HepG2 (cell line): Measurements from ENCODE around the gene MYO19. TPM values are rescaled to one million over a fixed set of nuclear protein-coding genes. Genes with fewer than 3 reads are reported as not detected.

Source experiments
- AGO2 ChIP-seq: fragments of 200-400 bp; formaldehyde crosslinking; optimal IDR thresholded peaks from 2 replicates; pipeline ENCODE3; 2017; ENCODE audit warnings: mild to moderate bottlenecking, low read depth, low read length, moderate library complexity
- ASH2L ChIP-seq: fragments of 300-600, 200-600 bp; sonication (generic); IDR thresholded peaks from 2 replicates; pipeline ENCODE4 v1.7.0; 2017; ENCODE audit warnings: low read depth, mild to moderate bottlenecking, moderate library complexity, mixed read lengths, low read length; ENCODE audit not compliant: insufficient read length
- EHMT2 ChIP-seq: fragments of 200-600 bp; sonication (generic); IDR thresholded peaks from 2 replicates; pipeline ENCODE4 v1.7.0; 2017; ENCODE audit warnings: antibody characterized with exemption, low read depth, low read length, borderline replicate concordance
- EZH2 ChIP-seq: conservative IDR thresholded peaks from 2 replicates; pipeline ENCODE4 v1.6.1; 2012; ENCODE audit warnings: mild to moderate bottlenecking, low read depth, low read length, moderate library complexity
- JARID2 ChIP-seq: sonication (generic); formaldehyde crosslinking; IDR thresholded peaks from 2 replicates; pipeline ENCODE4 v1.8.1; 2023; ENCODE audit warnings: missing genetic modification reagents, inconsistent platforms; ENCODE audit not compliant: insufficient replicate concordance
- NAIF1 ChIP-seq: sonication (generic); formaldehyde crosslinking; IDR thresholded peaks from 2 replicates; pipeline ENCODE4 v1.5.0; 2020; ENCODE audit warnings: mild to moderate bottlenecking, missing genetic modification reagents, borderline replicate concordance
- NFRKB ChIP-seq: fragments of 450-650 bp; IDR thresholded peaks from 2 replicates; pipeline ENCODE4 v1.6.1; 2017
- NFYB ChIP-seq: sonication (generic); formaldehyde crosslinking; IDR thresholded peaks from 2 replicates; pipeline ENCODE4 v1.4.0; 2020; ENCODE audit warnings: missing genetic modification reagents
- RELA ChIP-seq: sonication (generic); formaldehyde crosslinking; IDR thresholded peaks from 2 replicates; pipeline ENCODE4 v1.4.0; 2020; ENCODE audit warnings: missing genetic modification reagents
- REXO4 ChIP-seq: sonication (generic); formaldehyde crosslinking; IDR thresholded peaks from 2 replicates; pipeline ENCODE4 v1.8.0; 2022; ENCODE audit warnings: missing genetic modification reagents, mild to moderate bottlenecking, borderline replicate concordance
- SCMH1 ChIP-seq: sonication (generic); formaldehyde crosslinking; IDR thresholded peaks from 2 replicates; pipeline ENCODE4 v1.9.0; 2021; ENCODE audit warnings: missing genetic modification reagents, mild to moderate bottlenecking, borderline replicate concordance
- TAF1 ChIP-seq: sonication (generic); formaldehyde crosslinking; IDR thresholded peaks from 2 replicates; pipeline ENCODE4 v1.4.0; 2020; ENCODE audit warnings: missing genetic modification reagents
- TAF15 ChIP-seq: fragments of 200-400 bp; formaldehyde crosslinking; IDR thresholded peaks from one replicate; pipeline ENCODE4 v1.6.1; 2018; ENCODE audit warnings: mild to moderate bottlenecking, low read depth, low read length; ENCODE audit not compliant: poor library complexity, severe bottlenecking
- TEAD3 ChIP-seq: optimal IDR thresholded peaks from 2 replicates; pipeline ENCODE3; 2016; ENCODE audit warnings: borderline replicate concordance
- TGIF2 ChIP-seq: IDR thresholded peaks from 2 replicates; pipeline ENCODE4 v1.6.1; 2016; ENCODE audit warnings: control low read depth, missing compliant biosample characterization
- U2AF1 ChIP-seq: fragments of 200-400 bp; formaldehyde crosslinking; optimal IDR thresholded peaks from 2 replicates; pipeline ENCODE3; 2017; ENCODE audit warnings: mild to moderate bottlenecking, low read depth, low read length
- ZMYM3 ChIP-seq: sonication (generic); formaldehyde crosslinking; IDR thresholded peaks from 2 replicates; pipeline ENCODE4 v1.5.1; 2020; ENCODE audit warnings: mild to moderate bottlenecking, missing genetic modification reagents
- ZNF101 ChIP-seq: sonication (generic); formaldehyde crosslinking; IDR thresholded peaks from 2 replicates; pipeline ENCODE4 v1.4.0; 2020; ENCODE audit warnings: mild to moderate bottlenecking, low read depth, missing genetic modification reagents, borderline replicate concordance
- ZNF225 ChIP-seq: sonication (generic); formaldehyde crosslinking; IDR thresholded peaks from 2 replicates; pipeline ENCODE4 v1.4.0; 2020; ENCODE audit warnings: mild to moderate bottlenecking, missing genetic modification reagents
- ZNF350 ChIP-seq: sonication (generic); formaldehyde crosslinking; IDR thresholded peaks from 2 replicates; pipeline ENCODE4 v1.4.0; 2020; ENCODE audit warnings: mild to moderate bottlenecking, low read depth, missing genetic modification reagents, borderline replicate concordance
- ZNF430 ChIP-seq: sonication (generic); formaldehyde crosslinking; IDR thresholded peaks from 2 replicates; pipeline ENCODE4 v1.9.0; 2021; ENCODE audit warnings: mild to moderate bottlenecking, missing genetic modification reagents
- ZNF44 ChIP-seq: sonication (generic); formaldehyde crosslinking; IDR thresholded peaks from 2 replicates; pipeline ENCODE4 v1.5.1; 2020; ENCODE audit warnings: mild to moderate bottlenecking, missing genetic modification reagents
- ZNF598 ChIP-seq: sonication (generic); formaldehyde crosslinking; IDR thresholded peaks from 2 replicates; pipeline ENCODE4 v1.5.1; 2020; ENCODE audit warnings: mild to moderate bottlenecking, missing genetic modification reagents, borderline replicate concordance
- ZNF605 ChIP-seq: sonication (generic); formaldehyde crosslinking; IDR thresholded peaks from 2 replicates; pipeline ENCODE4 v1.8.0; 2022; ENCODE audit warnings: mild to moderate bottlenecking, missing genetic modification reagents
- ZNF629 ChIP-seq: sonication (generic); formaldehyde crosslinking; conservative IDR thresholded peaks from 2 replicates; pipeline ENCODE4 v1.5.0; 2020; ENCODE audit warnings: missing genetic modification reagents
- ZSCAN22 ChIP-seq: sonication (generic); formaldehyde crosslinking; IDR thresholded peaks from 2 replicates; pipeline ENCODE4 v1.4.0; 2020; ENCODE audit warnings: mild to moderate bottlenecking, missing genetic modification reagents
- polyA plus RNA-seq, 8 experiments: library from polyadenylated mRNA; depleted of rRNA in 3 of 8; stranded (reverse) in 7 of 8; unstranded in 1 of 8; fragments of >200 nt; fragmentation: Illumina TruSeq in 4 of 8; extraction: Trizol in 4 of 8; gene quantifications; 2 replicates each; pipeline versions ENCODE4 v1.2.1 to v1.2.3, GENCODE V29; 2011 to 2016; ENCODE audit warnings: low read depth in 4 of 8, missing spikeins in 1 of 8, mixed read lengths in 1 of 8; ENCODE audit not compliant: insufficient read depth in 1 of 8
- total RNA-seq, 5 experiments: library from RNA; depleted of rRNA; stranded (reverse); fragments of >200 nt; fragmentation: Illumina TruSeq; extraction: Trizol; gene quantifications; 2 replicates each; pipeline ENCODE4 v1.2.3, GENCODE V29; 2016; ENCODE audit warnings: low read depth in 1 of 5
- TF ChIP-seq, protein P1 (sequence below): sonication (generic); formaldehyde crosslinking; IDR thresholded peaks from 2 replicates; pipeline ENCODE4 v1.4.0; 2020; ENCODE audit warnings: mild to moderate bottlenecking, missing genetic modification reagents, borderline replicate concordance

Gene MYO19
- total and polyA plus RNA-seq, 2 of the 13 experiments (the other 11 are each of a cell fraction or from before 2014, with no cell fraction given), result 75.7 to 82.3 TPM

DNA sequence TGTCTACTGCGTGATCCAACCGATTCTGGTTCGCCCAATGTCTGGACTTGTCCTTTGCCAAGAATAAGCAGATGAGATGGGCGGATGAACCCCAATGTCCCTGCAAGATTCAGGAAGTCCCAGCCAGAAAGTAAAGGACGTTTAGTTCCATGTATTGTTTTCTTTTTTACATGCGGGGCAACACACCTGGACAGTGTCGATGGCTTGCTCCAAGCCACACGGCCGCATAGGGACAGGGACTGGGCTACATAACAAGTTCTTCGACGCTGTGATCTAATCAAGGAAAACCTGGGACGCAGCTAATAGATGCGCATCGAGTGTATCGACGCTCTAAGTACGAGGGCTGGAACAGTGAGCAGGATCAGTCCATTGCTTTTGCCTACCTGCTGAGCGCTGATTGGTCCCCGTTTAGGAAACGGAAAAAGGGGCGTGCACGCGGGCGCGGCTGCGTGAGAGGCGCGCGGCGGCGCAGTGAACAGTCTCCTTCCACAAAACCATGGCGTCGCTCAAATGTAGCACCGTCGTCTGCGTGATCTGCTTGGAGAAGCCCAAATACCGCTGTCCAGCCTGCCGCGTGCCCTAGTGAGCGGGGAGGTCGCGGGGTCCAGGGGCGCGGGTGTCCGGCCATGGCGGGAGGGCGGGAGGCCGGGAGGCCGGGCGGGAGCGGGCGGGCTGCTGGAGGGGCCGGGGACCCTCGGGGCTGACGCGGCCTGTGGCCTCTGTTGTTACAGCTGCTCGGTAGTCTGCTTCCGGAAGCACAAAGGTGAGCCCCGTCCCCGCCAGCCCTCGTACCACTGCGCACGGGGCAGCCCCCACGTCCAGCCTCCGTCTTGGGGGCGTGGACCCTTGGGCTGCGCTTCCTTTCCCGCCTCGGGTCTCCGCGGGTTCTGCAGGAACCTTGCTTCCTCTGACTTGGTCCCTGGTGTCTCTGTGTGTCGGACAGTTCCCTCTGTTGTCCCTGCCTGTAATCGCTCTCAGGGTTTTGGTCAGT lies 48.2 kb downstream of the MYO19 start, which contains the start of gene ZNHIT3 (continued):
- TF ChIP-seq NAIF1 (CRISPR knock-in tag) (no peak), TAF15 (no peak), ZNF350 (0 out of 2 replicates have a peak, but pooled peaks have one; percentile 14), TAF1 (peak; percentile 81), ZNF598 (CRISPR knock-in tag) (0 out of 2 replicates have a peak, but pooled peaks have one; percentile 64), ASH2L (peak; percentile 85), AGO2 (peak; percentile 44), ZNF629 (no peak), RELA (CRISPR knock-in tag) (no peak), SCMH1 (CRISPR knock-in tag) (no peak), U2AF1 (no peak), EHMT2 (no peak), ZSCAN22 (CRISPR knock-in tag) (no peak), NFYB (CRISPR knock-in tag) (peak; percentile 91), ZNF101 (CRISPR knock-in tag) (0 out of 2 replicates have a peak, but pooled peaks have one; percentile 58), EZH2 (no peak), ZNF430 (CRISPR knock-in tag) (no peak), TEAD3 (no peak), NFRKB (no peak), ZNF605 (CRISPR knock-in tag) (peak; percentile 50; the same call in 1 of the 2 replicates), ZNF225 (no peak), JARID2 (CRISPR knock-in tag) (no peak), TGIF2 (CRISPR knock-in tag) (peak; percentile 85), ZMYM3 (peak; percentile 64), ZNF44 (CRISPR knock-in tag) (peak; percentile 94), REXO4 (CRISPR knock-in tag) (no peak)
- TF ChIP-seq, protein P1, sequence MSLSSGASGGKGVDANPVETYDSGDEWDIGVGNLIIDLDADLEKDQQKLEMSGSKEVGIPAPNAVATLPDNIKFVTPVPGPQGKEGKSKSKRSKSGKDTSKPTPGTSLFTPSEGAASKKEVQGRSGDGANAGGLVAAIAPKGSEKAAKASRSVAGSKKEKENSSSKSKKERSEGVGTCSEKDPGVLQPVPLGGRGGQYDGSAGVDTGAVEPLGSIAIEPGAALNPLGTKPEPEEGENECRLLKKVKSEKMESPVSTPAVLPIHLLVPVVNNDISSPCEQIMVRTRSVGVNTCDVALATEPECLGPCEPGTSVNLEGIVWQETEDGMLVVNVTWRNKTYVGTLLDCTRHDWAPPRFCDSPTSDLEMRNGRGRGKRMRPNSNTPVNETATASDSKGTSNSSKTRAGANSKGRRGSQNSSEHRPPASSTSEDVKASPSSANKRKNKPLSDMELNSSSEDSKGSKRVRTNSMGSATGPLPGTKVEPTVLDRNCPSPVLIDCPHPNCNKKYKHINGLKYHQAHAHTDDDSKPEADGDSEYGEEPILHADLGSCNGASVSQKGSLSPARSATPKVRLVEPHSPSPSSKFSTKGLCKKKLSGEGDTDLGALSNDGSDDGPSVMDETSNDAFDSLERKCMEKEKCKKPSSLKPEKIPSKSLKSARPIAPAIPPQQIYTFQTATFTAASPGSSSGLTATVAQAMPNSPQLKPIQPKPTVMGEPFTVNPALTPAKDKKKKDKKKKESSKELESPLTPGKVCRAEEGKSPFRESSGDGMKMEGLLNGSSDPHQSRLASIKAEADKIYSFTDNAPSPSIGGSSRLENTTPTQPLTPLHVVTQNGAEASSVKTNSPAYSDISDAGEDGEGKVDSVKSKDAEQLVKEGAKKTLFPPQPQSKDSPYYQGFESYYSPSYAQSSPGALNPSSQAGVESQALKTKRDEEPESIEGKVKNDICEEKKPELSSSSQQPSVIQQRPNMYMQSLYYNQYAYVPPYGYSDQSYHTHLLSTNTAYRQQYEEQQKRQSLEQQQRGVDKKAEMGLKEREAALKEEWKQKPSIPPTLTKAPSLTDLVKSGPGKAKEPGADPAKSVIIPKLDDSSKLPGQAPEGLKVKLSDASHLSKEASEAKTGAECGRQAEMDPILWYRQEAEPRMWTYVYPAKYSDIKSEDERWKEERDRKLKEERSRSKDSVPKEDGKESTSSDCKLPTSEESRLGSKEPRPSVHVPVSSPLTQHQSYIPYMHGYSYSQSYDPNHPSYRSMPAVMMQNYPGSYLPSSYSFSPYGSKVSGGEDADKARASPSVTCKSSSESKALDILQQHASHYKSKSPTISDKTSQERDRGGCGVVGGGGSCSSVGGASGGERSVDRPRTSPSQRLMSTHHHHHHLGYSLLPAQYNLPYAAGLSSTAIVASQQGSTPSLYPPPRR (CRISPR knock-in tag), result peak; percentile 22; the same call in 1 of the 2 replicates
